Neural progenitor cell (in vitro differentiated cells): ENCODE results near the gene EVL.

Source experiments
- EZH2phosphoT487 ChIP-seq: fragments of 200-600 bp; sonication (generic); IDR thresholded peaks from 2 replicates; pipeline ENCODE4 v1.6.1; 2017; ENCODE audit warnings: antibody characterized with exemption
- TF ChIP-seq, protein P1 (sequence below): fragments of 200-600 bp; sonication (generic); IDR thresholded peaks from 2 replicates; pipeline ENCODE4 v1.5.1; 2017; ENCODE audit warnings: antibody characterized with exemption, mild to moderate bottlenecking

- TF ChIP-seq, protein P1, sequence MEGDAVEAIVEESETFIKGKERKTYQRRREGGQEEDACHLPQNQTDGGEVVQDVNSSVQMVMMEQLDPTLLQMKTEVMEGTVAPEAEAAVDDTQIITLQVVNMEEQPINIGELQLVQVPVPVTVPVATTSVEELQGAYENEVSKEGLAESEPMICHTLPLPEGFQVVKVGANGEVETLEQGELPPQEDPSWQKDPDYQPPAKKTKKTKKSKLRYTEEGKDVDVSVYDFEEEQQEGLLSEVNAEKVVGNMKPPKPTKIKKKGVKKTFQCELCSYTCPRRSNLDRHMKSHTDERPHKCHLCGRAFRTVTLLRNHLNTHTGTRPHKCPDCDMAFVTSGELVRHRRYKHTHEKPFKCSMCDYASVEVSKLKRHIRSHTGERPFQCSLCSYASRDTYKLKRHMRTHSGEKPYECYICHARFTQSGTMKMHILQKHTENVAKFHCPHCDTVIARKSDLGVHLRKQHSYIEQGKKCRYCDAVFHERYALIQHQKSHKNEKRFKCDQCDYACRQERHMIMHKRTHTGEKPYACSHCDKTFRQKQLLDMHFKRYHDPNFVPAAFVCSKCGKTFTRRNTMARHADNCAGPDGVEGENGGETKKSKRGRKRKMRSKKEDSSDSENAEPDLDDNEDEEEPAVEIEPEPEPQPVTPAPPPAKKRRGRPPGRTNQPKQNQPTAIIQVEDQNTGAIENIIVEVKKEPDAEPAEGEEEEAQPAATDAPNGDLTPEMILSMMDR, result no peak
- TF ChIP-seq EZH2phosphoT487, result no peak
Measured at GRCh38 chr14:100121643-100122480, 56.6 kb downstream of the EVL start.
